AG04450 (cell line): ENCODE data around the gene KRTAP5-4. TPM values are rescaled to one million over a fixed set of nuclear protein-coding genes. Genes with fewer than 3 reads are reported as not detected.
"Not testable (repeated sequence)": the region's sequence is repeated elsewhere in the genome, so short reads cannot be mapped to it uniquely, and the experiment has no call there.

Source experiments
- CTCF ChIA-PET: fragments of 300-600, 350-600 bp; formaldehyde crosslinking; extraction: SDS; loops from one replicate; lab custom pipeline; 2022; ENCODE audit warnings: antibody characterized with exemption, inconsistent platforms; lab: Charles Lee
- POLR2A ChIA-PET: fragments of 350-600 bp; formaldehyde crosslinking; extraction: SDS; loops from one replicate; lab custom pipeline; 2021; ENCODE audit warnings: antibody characterized with exemption, inconsistent platforms; lab: Yijun Ruan, JAX
- DNase-seq: peaks from one replicate; pipeline ENCODE4 v3.0.0-alpha.2; 2011; ENCODE audit warnings: low read depth, low spot score
- H3K27ac ChIP-seq: one replicate; pipeline ENCODE4 v1.5.1; 2012; ENCODE audit warnings: low read depth, low read length, control low read depth
- H3K27me3 ChIP-seq: one replicate; pipeline ENCODE4 v1.6.0; 2012; ENCODE audit warnings: low read length; ENCODE audit not compliant: control insufficient read depth, insufficient read depth
- H3K4me3 ChIP-seq: 2 replicates; pipeline ENCODE4 v1.5.1; 2011; ENCODE audit warnings: mild to moderate bottlenecking, low read depth, low read length, control low read depth
- H3K9me3 ChIP-seq: 2 replicates; pipeline ENCODE4 v1.5.1; 2012; ENCODE audit warnings: low read length; ENCODE audit not compliant: control insufficient read depth, insufficient read depth
- polyA plus RNA-seq: library from polyadenylated mRNA; depleted of rRNA; stranded (reverse); fragments of >200 nt; gene quantifications from 2 replicates; pipeline ENCODE4 v1.2.3, GENCODE V29; 2011
- TF ChIP-seq, protein P1 (sequence below): IDR thresholded peaks from 2 replicates; pipeline ENCODE4 v1.5.1; 2011; ENCODE audit warnings: low read depth, low read length, control low read depth, inconsistent platforms

Gene KRTAP5-4
- polyA plus RNA-seq, 1 experiment, result not detected

DNA sequence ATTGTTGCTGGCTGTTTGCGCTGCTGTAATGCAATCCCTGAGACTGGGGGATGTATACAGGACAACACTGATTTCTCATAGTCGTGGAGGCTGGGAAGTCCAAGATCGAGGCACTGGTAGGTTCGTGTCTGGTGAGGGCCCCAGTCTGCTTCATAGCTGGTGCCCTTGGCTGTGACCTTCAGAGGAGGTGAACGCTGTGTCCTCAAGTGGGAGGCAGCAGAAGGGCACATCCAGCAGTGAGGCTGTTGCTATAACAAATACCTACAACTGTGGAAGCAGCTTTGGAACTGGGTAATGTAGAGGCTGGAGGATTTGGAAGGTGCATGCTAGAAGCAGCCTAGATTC lies 29.0 kb upstream of the KRTAP5-4 start:
- CTCF ChIA-PET, result interaction anchor here (0.7 to 5.8 kb wide), 7 partner anchors 12 to 503 kb away, joined by 3 to 104 read pairs (median 10); no protein-coding TSS in a partner anchor
- Histone ChIP-seq H3K9me3 (no peaks in the 10 kb centered on the region; the same call in 1 of the 2 replicates), H3K27me3 (peaks cover 27% of the 10 kb centered on the region), H3K27ac (no peak overlapping the region), H3K4me3 (no peak overlapping the region)
- TF ChIP-seq, protein P1, sequence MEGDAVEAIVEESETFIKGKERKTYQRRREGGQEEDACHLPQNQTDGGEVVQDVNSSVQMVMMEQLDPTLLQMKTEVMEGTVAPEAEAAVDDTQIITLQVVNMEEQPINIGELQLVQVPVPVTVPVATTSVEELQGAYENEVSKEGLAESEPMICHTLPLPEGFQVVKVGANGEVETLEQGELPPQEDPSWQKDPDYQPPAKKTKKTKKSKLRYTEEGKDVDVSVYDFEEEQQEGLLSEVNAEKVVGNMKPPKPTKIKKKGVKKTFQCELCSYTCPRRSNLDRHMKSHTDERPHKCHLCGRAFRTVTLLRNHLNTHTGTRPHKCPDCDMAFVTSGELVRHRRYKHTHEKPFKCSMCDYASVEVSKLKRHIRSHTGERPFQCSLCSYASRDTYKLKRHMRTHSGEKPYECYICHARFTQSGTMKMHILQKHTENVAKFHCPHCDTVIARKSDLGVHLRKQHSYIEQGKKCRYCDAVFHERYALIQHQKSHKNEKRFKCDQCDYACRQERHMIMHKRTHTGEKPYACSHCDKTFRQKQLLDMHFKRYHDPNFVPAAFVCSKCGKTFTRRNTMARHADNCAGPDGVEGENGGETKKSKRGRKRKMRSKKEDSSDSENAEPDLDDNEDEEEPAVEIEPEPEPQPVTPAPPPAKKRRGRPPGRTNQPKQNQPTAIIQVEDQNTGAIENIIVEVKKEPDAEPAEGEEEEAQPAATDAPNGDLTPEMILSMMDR, result no peak
- DNase-seq, result no peak
- POLR2A ChIA-PET, result no interaction called here

DNA sequence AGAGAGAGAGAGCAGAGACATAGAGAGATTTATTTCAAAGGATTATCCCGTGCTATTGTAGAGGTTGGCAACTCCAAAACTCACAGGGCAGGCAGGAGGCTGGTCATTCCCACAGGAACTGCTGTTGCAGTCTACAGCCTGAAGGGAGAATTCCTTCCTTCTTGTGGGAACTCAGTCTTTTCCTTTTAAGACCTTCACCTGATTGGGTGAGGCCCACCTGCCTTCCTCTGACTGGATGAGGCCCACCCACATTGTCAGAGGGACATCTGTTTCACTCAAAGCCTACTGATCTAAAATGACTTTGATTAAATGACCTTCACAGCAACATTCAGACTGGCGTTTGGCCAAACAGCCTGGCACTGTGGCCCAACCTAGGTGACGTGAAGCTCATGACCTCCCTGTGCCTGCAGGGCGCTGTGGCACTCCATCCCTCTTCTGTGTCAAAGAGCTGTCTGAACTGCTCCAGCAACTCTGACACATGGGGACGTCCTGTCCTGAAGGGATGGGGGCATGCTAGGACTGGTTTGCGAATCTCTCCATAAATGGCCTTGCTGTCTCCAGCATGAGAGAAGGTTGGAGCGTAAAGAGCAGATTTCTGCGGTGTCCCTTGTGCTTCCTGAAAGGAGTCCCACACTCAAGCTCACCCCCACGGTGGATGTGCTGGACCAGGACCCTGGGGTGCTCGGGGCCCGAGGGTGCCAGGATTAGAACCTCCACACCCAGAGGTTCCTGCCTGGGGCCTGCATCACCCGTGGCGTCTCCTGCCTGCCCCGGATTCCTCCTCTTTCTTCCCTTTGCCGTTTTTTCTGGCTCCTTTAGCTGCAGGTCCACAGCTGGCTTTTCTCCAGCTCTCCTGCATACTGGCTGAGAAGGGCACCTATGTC lies 28.3 kb upstream of the KRTAP5-4 start:
- no peak for DNase-seq
- POLR2A ChIA-PET, result no interaction called here
- Histone ChIP-seq H3K27ac (no peak overlapping the region), H3K4me3 (no peak overlapping the region), H3K27me3 (peaks cover 23% of the 10 kb centered on the region), H3K9me3 (no peaks in the 10 kb centered on the region; the same call in 1 of the 2 replicates)
- TF ChIP-seq, protein P1, result no peak
- CTCF ChIA-PET, result interaction anchor here (1.0 to 5.8 kb wide), 5 partner anchors 12 to 503 kb away, joined by 3 to 104 read pairs (median 10); no protein-coding TSS in a partner anchor

DNA sequence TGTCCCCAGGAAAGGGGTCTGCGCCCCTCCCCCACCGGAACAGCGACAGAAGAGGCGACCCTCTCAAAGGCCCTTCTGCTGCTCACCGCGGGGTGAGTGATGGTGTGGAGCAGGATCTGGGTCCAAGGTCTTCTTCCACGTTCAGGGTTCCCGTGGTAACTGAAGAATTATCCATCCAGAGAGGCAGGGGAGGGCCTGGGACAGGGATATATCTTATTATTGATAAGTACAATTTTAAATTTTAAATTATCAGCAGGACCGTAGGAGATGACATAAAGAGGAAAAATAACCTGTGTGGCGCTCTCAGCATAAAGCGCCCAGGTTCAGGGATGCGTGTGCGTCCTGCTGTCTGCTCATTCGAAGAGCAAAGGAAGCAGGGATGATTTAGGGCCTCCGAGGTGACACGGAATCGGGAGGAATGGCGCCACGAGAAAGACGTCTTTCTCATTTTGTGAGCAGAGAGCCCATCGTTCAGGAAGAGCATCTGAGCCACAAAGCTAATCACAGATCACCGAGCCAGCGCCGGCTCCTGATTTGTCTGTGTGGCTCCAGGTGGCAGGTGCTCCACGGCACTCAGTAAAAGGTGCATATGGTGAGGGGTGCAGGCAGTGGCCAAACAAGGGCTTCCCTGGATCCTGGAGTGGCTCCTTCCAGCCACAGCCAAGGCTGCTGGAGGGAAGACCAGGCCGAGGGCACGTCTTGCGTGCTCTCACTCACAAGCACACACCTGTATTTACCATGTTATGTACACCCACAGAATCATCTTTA lies 26.9 kb upstream of the KRTAP5-4 start:
- CTCF ChIA-PET, result interaction anchor here (0.6 kb wide), 1 partner anchor 10 kb away, joined by 3 read pairs; no protein-coding TSS in a partner anchor
- TF ChIP-seq, protein P1, result no peak
- POLR2A ChIA-PET, result no interaction called here

DNA sequence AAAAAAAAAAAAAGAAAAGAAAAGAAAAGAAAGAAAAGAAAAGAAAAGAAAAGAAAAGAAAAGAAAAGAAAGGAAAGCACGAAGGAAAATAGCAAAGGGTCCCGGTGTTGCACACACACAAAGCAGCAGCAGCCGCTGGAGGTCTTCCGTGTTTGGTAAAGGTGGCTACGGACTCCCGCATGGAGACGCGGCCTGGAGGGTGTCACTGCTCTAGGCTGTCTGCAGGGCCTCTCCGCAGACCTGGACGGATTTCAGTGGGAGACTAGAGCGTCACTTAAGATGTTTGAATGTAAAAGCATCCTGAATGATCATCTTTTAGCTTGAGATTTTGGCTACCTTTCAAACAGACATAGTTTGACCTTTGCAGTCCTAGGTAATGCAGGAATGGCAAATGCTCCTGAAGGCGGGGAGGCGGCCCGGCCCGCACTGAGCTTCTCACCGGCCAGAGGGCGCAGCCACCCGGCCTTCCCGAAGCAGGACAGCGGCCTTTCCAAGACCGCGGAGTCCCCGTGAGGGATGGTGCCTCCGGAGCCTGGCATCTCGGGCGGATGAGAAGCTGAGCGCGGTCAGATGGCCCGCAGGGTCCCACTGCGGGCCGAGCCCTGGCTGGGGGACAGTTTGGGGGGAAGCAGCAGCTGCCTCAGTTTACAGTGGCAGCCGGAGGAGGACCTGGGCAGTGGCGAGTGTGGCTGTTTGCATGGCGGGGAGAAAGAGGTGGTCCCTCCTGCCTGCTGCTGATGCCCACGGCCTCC lies 26.1 kb upstream of the KRTAP5-4 start:
- POLR2A ChIA-PET, result no interaction called here
- Histone ChIP-seq H3K9me3 (no peaks in the 10 kb centered on the region; the same call in 1 of the 2 replicates), H3K4me3 (no peak overlapping the region), H3K27me3 (peaks cover 22% of the 10 kb centered on the region), H3K27ac (no peak overlapping the region)
- CTCF ChIA-PET, result no interaction called here
- no peak for DNase-seq
- TF ChIP-seq, protein P1, result no peak

More for the DNA sequence above, 26.9 kb upstream of the KRTAP5-4 start:
- H3K27me3 ChIP-seq, result peaks cover 18% of the 10 kb centered on the region
- no peaks in the 10 kb centered on the region; the same call in 1 of the 2 replicates for H3K9me3 ChIP-seq
- DNase-seq, result no peak
- no peak overlapping the region for H3K27ac ChIP-seq
- no peak overlapping the region for H3K4me3 ChIP-seq

DNA sequence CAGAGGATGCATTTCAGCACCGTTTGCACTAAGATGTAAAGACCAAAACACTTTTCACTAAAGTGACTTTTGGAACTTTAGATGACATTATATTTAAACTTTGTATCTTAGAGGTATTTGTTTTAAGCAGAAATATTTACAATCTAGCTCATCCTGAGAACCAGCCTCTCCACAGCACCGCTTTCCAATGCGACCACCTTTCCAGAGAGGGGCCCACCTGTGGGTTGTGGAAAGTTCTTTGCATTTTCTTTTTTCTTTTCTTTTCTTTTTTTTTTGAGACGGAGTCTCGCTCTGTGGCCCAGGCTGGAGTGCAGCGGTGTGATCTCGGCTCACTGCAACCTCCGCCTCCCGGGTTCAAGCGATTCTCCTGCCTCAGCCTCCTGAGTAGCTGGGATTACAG lies 24.6 kb upstream of the KRTAP5-4 start:
- H3K27ac ChIP-seq, CTCF ChIA-PET, H3K9me3 ChIP-seq, H3K4me3 ChIP-seq, DNase-seq: not testable (repeated sequence)
- H3K27me3 ChIP-seq, result peaks cover 20% of the 10 kb centered on the region
- POLR2A ChIA-PET, result interaction anchor here (0.6 kb wide), 1 partner anchor 319 kb away, joined by 3 read pairs; no protein-coding TSS in a partner anchor
